ENCODE measurements around the gene GSC2. TPM values are rescaled to one million over a fixed set of nuclear protein-coding genes. Genes with fewer than 3 reads are reported as not detected.

The GSC2 gene
- total RNA-seq, 1 donor from 2014 or later: not detected

GRCh38 chr22:19120829-19121630 lies 29.1 kb downstream of the GSC2 start:
- no peaks in the 10 kb centered on the region for H3K36me3 ChIP-seq
- TF ChIP-seq, protein P1, sequence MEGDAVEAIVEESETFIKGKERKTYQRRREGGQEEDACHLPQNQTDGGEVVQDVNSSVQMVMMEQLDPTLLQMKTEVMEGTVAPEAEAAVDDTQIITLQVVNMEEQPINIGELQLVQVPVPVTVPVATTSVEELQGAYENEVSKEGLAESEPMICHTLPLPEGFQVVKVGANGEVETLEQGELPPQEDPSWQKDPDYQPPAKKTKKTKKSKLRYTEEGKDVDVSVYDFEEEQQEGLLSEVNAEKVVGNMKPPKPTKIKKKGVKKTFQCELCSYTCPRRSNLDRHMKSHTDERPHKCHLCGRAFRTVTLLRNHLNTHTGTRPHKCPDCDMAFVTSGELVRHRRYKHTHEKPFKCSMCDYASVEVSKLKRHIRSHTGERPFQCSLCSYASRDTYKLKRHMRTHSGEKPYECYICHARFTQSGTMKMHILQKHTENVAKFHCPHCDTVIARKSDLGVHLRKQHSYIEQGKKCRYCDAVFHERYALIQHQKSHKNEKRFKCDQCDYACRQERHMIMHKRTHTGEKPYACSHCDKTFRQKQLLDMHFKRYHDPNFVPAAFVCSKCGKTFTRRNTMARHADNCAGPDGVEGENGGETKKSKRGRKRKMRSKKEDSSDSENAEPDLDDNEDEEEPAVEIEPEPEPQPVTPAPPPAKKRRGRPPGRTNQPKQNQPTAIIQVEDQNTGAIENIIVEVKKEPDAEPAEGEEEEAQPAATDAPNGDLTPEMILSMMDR (IDR thresholded peaks at IDR 0.05; ENCODE audit: borderline replicate concordance): no peak
- peaks cover 68% of the 10 kb centered on the region for H3K4me1 ChIP-seq
- no peaks in the 10 kb centered on the region for H3K27me3 ChIP-seq (ENCODE audit: low read depth)
- H3K4me3 ChIP-seq: peak overlapping the region; percentile 93
- no peaks in the 10 kb centered on the region for H3K9me3 ChIP-seq (replicated peaks)
- peak overlapping the region; percentile 97 for H3K27ac ChIP-seq (replicated peaks)
- no peak for DNase-seq
- intact Hi-C loops (cut with micrococcal nuclease): no loop called here

GRCh38 chr22:19119949-19120348 lies 30.1 kb downstream of the GSC2 start:
- TF ChIP-seq, protein P1 (IDR thresholded peaks at IDR 0.05; ENCODE audit: borderline replicate concordance): no peak
- Histone ChIP-seq H3K27ac (replicated peaks) (no peak overlapping the region), H3K9me3 (replicated peaks) (no peaks in the 10 kb centered on the region), H3K4me3 (peak overlapping the region; percentile 93), H3K4me1 (peaks cover 79% of the 10 kb centered on the region), H3K27me3 (ENCODE audit: low read depth) (no peaks in the 10 kb centered on the region), H3K36me3 (no peaks in the 10 kb centered on the region)
- intact Hi-C loops (cut with micrococcal nuclease): no loop called here
- no peak for DNase-seq

DNA sequence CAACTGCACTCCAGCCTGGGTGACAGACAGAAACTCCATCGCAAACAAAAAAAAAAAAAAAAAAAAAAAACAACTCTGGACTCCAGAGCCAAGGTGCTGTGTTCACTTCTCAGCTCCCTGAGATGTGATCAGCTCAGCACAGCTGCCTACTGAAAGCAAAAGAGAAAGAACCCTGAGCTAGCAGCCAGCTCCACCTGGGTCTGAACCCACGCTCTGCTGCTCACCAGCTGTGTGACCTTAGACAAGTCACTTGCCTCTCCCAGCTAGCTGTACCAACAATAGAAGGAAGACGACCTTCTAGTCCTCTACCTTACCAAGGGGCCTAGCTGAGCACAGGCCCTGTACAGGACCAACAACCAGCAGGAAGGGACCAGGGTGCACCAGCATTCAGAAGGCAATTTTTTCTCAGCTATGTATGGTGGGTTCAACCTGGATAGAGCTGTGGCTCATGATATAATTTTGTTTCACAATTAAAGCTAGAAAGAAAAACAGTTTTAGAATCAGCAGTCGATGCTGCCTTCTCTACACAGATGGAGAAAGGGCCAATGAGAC lies 31.7 kb downstream of the GSC2 start:
- DNase-seq: no peak
- peaks cover 90% of the 10 kb centered on the region for H3K4me1 ChIP-seq

GRCh38 chr22:19117111-19117512 lies 33.0 kb downstream of the GSC2 start:
- H3K4me3 ChIP-seq: no peak overlapping the region
- TF ChIP-seq, protein P1 (IDR thresholded peaks at IDR 0.05; ENCODE audit: borderline replicate concordance): no peak
- no peaks in the 10 kb centered on the region for H3K9me3 ChIP-seq (replicated peaks)
- no peaks in the 10 kb centered on the region for H3K27me3 ChIP-seq (ENCODE audit: low read depth)
- no peaks in the 10 kb centered on the region for H3K36me3 ChIP-seq
- no peak for DNase-seq
- intact Hi-C loops (cut with micrococcal nuclease): no loop called here
- peaks cover 82% of the 10 kb centered on the region for H3K4me1 ChIP-seq
- no peak overlapping the region for H3K27ac ChIP-seq (replicated peaks)

More for the DNA sequence above, 31.7 kb downstream of the GSC2 start:
- TF ChIP-seq, protein P1 (IDR thresholded peaks at IDR 0.05; ENCODE audit: borderline replicate concordance): no peak
- Histone ChIP-seq H3K27ac (replicated peaks) (no peak overlapping the region), H3K27me3 (ENCODE audit: low read depth) (no peaks in the 10 kb centered on the region), H3K4me3 (no peak overlapping the region), H3K9me3 (replicated peaks) (no peaks in the 10 kb centered on the region), H3K36me3 (no peaks in the 10 kb centered on the region)
- intact Hi-C loops (cut with micrococcal nuclease): no loop called here

DNA sequence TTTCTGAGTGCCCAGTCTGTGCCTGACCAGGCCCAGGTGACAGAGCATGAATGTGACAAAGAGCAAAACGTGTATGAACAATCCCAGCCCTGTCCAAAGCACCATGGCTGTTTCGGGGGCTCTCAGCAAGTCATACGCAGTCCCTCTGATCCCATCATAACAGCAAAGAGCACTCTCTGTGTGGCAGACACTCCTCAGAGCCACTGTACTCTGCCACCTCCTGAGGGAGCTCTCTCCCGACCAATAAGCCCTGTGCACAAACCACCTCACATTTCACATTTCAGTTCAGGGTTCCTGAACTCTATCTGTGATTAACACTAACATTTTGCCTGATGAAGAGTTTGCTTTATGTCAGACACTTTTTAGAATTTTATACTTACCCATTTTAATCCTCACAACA lies 34.5 kb downstream of the GSC2 start:
- no peak overlapping the region for H3K27ac ChIP-seq (replicated peaks)
- H3K36me3 ChIP-seq: no peaks in the 10 kb centered on the region
- no peak overlapping the region for H3K4me3 ChIP-seq
- no peaks in the 10 kb centered on the region for H3K9me3 ChIP-seq (replicated peaks)
- TF ChIP-seq, protein P1 (IDR thresholded peaks at IDR 0.05; ENCODE audit: borderline replicate concordance): no peak
- peaks cover 74% of the 10 kb centered on the region for H3K4me1 ChIP-seq
- no peaks in the 10 kb centered on the region for H3K27me3 ChIP-seq (ENCODE audit: low read depth)
- DNase-seq: no peak
- intact Hi-C loops (cut with micrococcal nuclease): no loop called here

All from left ventricle myocardium inferior (tissue), 1 donor.